Astrocyte (in vitro differentiated cells and primary cell): ENCODE measurements around the gene PLEKHG1. TPM values are rescaled to one million over a fixed set of nuclear protein-coding genes. Genes with fewer than 3 reads are reported as not detected.

Source experiments
- DNase-seq: peaks from one replicate; pipeline ENCODE4 v3.0.0-alpha.2; 2010; ENCODE audit warnings: low read depth
- FAIRE-seq: peaks from 2 replicates; lab custom pipeline; 2011; peaks lifted over from hg19 to GRCh38; lab: Jason Lieb, UNC
- H2AFZ ChIP-seq: 2 replicates; pipeline ENCODE4 v1.6.0; 2012; ENCODE audit warnings: low read depth, low read length, inconsistent platforms
- H3K27ac ChIP-seq: 2 replicates; pipeline ENCODE4 v1.5.1; 2011; ENCODE audit warnings: low read depth, low read length, inconsistent platforms
- H3K27me3 ChIP-seq: 2 replicates; pipeline ENCODE4 v1.6.0; 2011; ENCODE audit warnings: low read length, inconsistent platforms; ENCODE audit not compliant: insufficient read depth
- H3K36me3 ChIP-seq: 2 replicates; pipeline ENCODE4 v1.5.1; 2011; ENCODE audit warnings: low read length, inconsistent platforms; ENCODE audit not compliant: insufficient read depth
- H3K4me1 ChIP-seq: 2 replicates; pipeline ENCODE4 v1.5.1; 2011; ENCODE audit warnings: low read length, inconsistent platforms; ENCODE audit not compliant: insufficient read depth
- H3K4me2 ChIP-seq: 2 replicates; pipeline ENCODE4 v1.6.0; 2012; ENCODE audit warnings: low read length, inconsistent platforms
- H3K4me3 ChIP-seq: 2 replicates; pipeline ENCODE4 v1.5.1; 2011; ENCODE audit warnings: low read depth, mild to moderate bottlenecking, low read length, inconsistent platforms; ENCODE audit not compliant: insufficient read depth
- H3K79me2 ChIP-seq: 2 replicates; pipeline ENCODE4 v1.6.0; 2012; ENCODE audit warnings: mild to moderate bottlenecking, low read length, inconsistent platforms; ENCODE audit not compliant: insufficient read depth
- H3K9ac ChIP-seq: 2 replicates; pipeline ENCODE4 v1.6.0; 2012; ENCODE audit warnings: mild to moderate bottlenecking, low read length, inconsistent platforms
- H3K9me3 ChIP-seq: 2 replicates; pipeline ENCODE4 v1.5.1; 2012; ENCODE audit warnings: low read depth, mild to moderate bottlenecking, low read length, inconsistent platforms; ENCODE audit not compliant: insufficient read depth
- H4K20me1 ChIP-seq: 2 replicates; pipeline ENCODE4 v1.6.0; 2012; ENCODE audit warnings: low read length, inconsistent platforms; ENCODE audit not compliant: insufficient read depth
- H3K27ac Mint-ChIP-seq: one replicate; pipeline ENCODE4 v1.8.0; 2021; ENCODE audit warnings: mild to moderate bottlenecking, mixed read lengths; ENCODE audit not compliant: unreplicated experiment
- H3K27me3 Mint-ChIP-seq: one replicate; pipeline ENCODE4 v1.8.0; 2021; ENCODE audit warnings: low read depth, mixed read lengths; ENCODE audit not compliant: unreplicated experiment
- H3K36me3 Mint-ChIP-seq: one replicate; pipeline ENCODE4 v1.8.0; 2021; ENCODE audit warnings: low read depth, mixed read lengths; ENCODE audit not compliant: unreplicated experiment
- H3K4me1 Mint-ChIP-seq: one replicate; pipeline ENCODE4 v1.8.0; 2021; ENCODE audit warnings: low read depth, mixed read lengths; ENCODE audit not compliant: unreplicated experiment
- H3K4me3 Mint-ChIP-seq: one replicate; pipeline ENCODE4 v1.8.0; 2021; ENCODE audit warnings: mild to moderate bottlenecking, moderate library complexity, mixed read lengths; ENCODE audit not compliant: unreplicated experiment
- H3K9me3 Mint-ChIP-seq: one replicate; pipeline ENCODE4 v1.8.0; 2021; ENCODE audit warnings: mild to moderate bottlenecking, mixed read lengths; ENCODE audit not compliant: unreplicated experiment
- CTCF ChIP-seq: IDR thresholded peaks from 2 replicates; pipeline ENCODE4 v1.5.1; 2011; ENCODE audit warnings: low read depth, mild to moderate bottlenecking, inconsistent platforms, low read length, moderate library complexity; ENCODE audit not compliant: insufficient read depth
- EZH2 ChIP-seq: IDR thresholded peaks from 2 replicates; pipeline ENCODE4 v1.6.1; 2012; ENCODE audit warnings: mild to moderate bottlenecking, low read length, inconsistent platforms; ENCODE audit not compliant: insufficient read depth
- total RNA-seq: library from RNA; stranded (reverse); gene quantifications from 2 replicates; pipeline ENCODE4 v1.2.1, GENCODE V29; 2021

Gene PLEKHG1
- total RNA-seq, 1 donor from 2014 or later = 12.1 TPM

- TF ChIP-seq CTCF (no peak), EZH2 (no peak)
- FAIRE-seq (no peak), DNase-seq (peak; percentile 60)
- peaks cover 5% of the 10 kb centered on the region for H3K79me2 ChIP-seq
- no peak overlapping the region for H3K4me3 Mint-ChIP-seq
- no peaks in the 10 kb centered on the region for H4K20me1 ChIP-seq
- peaks cover 19% of the 10 kb centered on the region for H3K4me1 Mint-ChIP-seq
- H3K36me3 Mint-ChIP-seq = no peaks in the 10 kb centered on the region
- no peak overlapping the region for H3K4me3 ChIP-seq
- H3K9me3 ChIP-seq = no peaks in the 10 kb centered on the region
- no peaks in the 10 kb centered on the region for H3K27me3 ChIP-seq
- H3K27ac ChIP-seq = peak overlapping the region; percentile 20
- H3K27me3 Mint-ChIP-seq = peaks cover 8% of the 10 kb centered on the region
- H3K9ac ChIP-seq = no peak overlapping the region
- no peaks in the 10 kb centered on the region for H3K36me3 ChIP-seq
- H3K9me3 Mint-ChIP-seq = peaks cover 4% of the 10 kb centered on the region
- peaks cover 3% of the 10 kb centered on the region for H3K4me1 ChIP-seq
- peak overlapping the region; percentile 41 for H3K27ac Mint-ChIP-seq
- H2AFZ ChIP-seq = no peak overlapping the region
- H3K4me2 ChIP-seq = peak overlapping the region; percentile 41
Measured at GRCh38 chr6:150627585-150628025, 27.9 kb downstream of the PLEKHG1 start.

- Histone ChIP-seq H3K36me3 (no peaks in the 10 kb centered on the region), H3K4me2 (no peak overlapping the region), H2AFZ (no peak overlapping the region), H3K9me3 (no peaks in the 10 kb centered on the region), H3K79me2 (peaks cover 5% of the 10 kb centered on the region), H4K20me1 (no peaks in the 10 kb centered on the region), H3K27me3 (no peaks in the 10 kb centered on the region), H3K4me3 (no peak overlapping the region), H3K27ac (no peak overlapping the region), H3K9ac (no peak overlapping the region), H3K4me1 (peaks cover 3% of the 10 kb centered on the region)
- DNase-seq (no peak), FAIRE-seq (no peak)
- Mint-ChIP-seq H3K27ac (no peak overlapping the region), H3K27me3 (peaks cover 8% of the 10 kb centered on the region), H3K4me3 (no peak overlapping the region), H3K4me1 (peaks cover 22% of the 10 kb centered on the region), H3K36me3 (no peaks in the 10 kb centered on the region), H3K9me3 (peaks cover 4% of the 10 kb centered on the region)
- no peak for TF ChIP-seq EZH2
- TF ChIP-seq CTCF = no peak
Measured at GRCh38 chr6:150628908-150629307, 29.2 kb downstream of the PLEKHG1 start.

- Mint-ChIP-seq H3K36me3 (no peaks in the 10 kb centered on the region), H3K27me3 (peaks cover 8% of the 10 kb centered on the region), H3K9me3 (no peaks in the 10 kb centered on the region), H3K27ac (no peak overlapping the region), H3K4me1 (peaks cover 31% of the 10 kb centered on the region), H3K4me3 (no peak overlapping the region)
- Histone ChIP-seq H3K79me2 (peaks cover 2% of the 10 kb centered on the region), H2AFZ (no peak overlapping the region), H3K4me2 (no peak overlapping the region), H3K27ac (no peak overlapping the region), H4K20me1 (no peaks in the 10 kb centered on the region), H3K4me1 (peaks cover 9% of the 10 kb centered on the region), H3K9ac (no peak overlapping the region), H3K4me3 (no peak overlapping the region), H3K27me3 (no peaks in the 10 kb centered on the region), H3K36me3 (no peaks in the 10 kb centered on the region), H3K9me3 (no peaks in the 10 kb centered on the region)
- TF ChIP-seq EZH2 = no peak
- TF ChIP-seq CTCF = no peak
- FAIRE-seq (no peak), DNase-seq (no peak)
Measured at GRCh38 chr6:150631283-150631983, 31.7 kb downstream of the PLEKHG1 start.
